Pancreas (tissue), 10 donors: ENCODE data around the gene PARD3B. TPM values are rescaled to one million over a fixed set of nuclear protein-coding genes. Genes with fewer than 3 reads are reported as not detected.
"Not testable (repeated sequence)": the region's sequence is repeated elsewhere in the genome, so short reads cannot be mapped to it uniquely, and the experiment has no call there.

Experiments used
- ATAC-seq, 4 donors: fragments of 200-7000 bp; cut with Tn5 transposase; one replicate each; pipeline versions ENCODE4 v1.8.0 to v1.9.1; 2020; ENCODE audit warnings: mild to moderate bottlenecking in 4 of 4, moderate library complexity in 4 of 4
- DNase-seq, 6 donors: peaks; one replicate each; pipeline ENCODE4 v3.0.0-alpha.2; 2020
- FAIRE-seq: peaks from 2 replicates; lab custom pipeline; 2012; peaks lifted over from hg19 to GRCh38; lab: Jason Lieb, UNC
- H3K27ac ChIP-seq, 4 donors: fragments of 200-600 bp; sonication (generic); 1 replicate in 3 of 4; 2 replicates in 1 of 4; pipeline versions ENCODE4 v1.5.0 to v1.8.0; 2020
- H3K27me3 ChIP-seq, 4 donors: fragments of 200-600 bp; one replicate each; pipeline ENCODE4 v1.8.0; 2021
- H3K36me3 ChIP-seq, 3 donors: fragments of 200-600 bp; sonication (generic) in 1 of 3; one replicate each; pipeline versions ENCODE4 v1.5.0 to v1.8.0; 2020 to 2021
- H3K4me1 ChIP-seq, 3 donors: fragments of 200-600 bp; one replicate each; pipeline ENCODE4 v1.8.0; 2021
- H3K4me3 ChIP-seq, 4 donors: fragments of 200-600 bp; sonication (generic) in 2 of 4; one replicate each; pipeline versions ENCODE4 v1.5.0 to v1.8.0; 2020 to 2021
- H3K9me3 ChIP-seq, 4 donors: fragments of 200-600 bp; one replicate each; pipeline ENCODE4 v1.8.0; 2021
- CTCF ChIP-seq, 4 donors: fragments of 200-600 bp; sonication (generic) in 3 of 4; IDR thresholded peaks; one replicate each; pipeline versions ENCODE4 v1.5.0 to v1.8.0; 2021; ENCODE audit warnings: antibody characterized with exemption in 4 of 4
- WGBS, 2 donors: extraction: QIAGEN DNeasy Blood & Tissue Kit; methylation state at CpG; one replicate each; pipeline ENCODE4 v1.1.7; 2013; 5-methylcytosine and 5-hydroxymethylcytosine counted together
- intact Hi-C, 3 donors: fragments of 100-400 bp; cut with DNase I; formaldehyde crosslinking; loops; one replicate each; pipeline versions ENCODE4 v1.11.1 to v1.14.2; 2022
- polyA plus RNA-seq, 2 donors: library from polyadenylated mRNA; stranded (reverse); fragments of 200-250 nt; gene quantifications; one replicate each; pipeline ENCODE4 v1.2.3, GENCODE V29; 2013
- total RNA-seq, 6 donors: library from RNA; stranded (reverse); fragmentation: NEBNext Ultra II Directional in 4 of 6; extraction: Animal tissue kit (Norgen Biotek cat#: 25700) in 4 of 6; gene quantifications; one replicate each; pipeline versions ENCODE4 v1.2.1 to v1.2.4, GENCODE V29; 2021 to 2023
- donor health status: healthy with polysubstance abuse.
- donor health status: DM: no; HTN: no; CAD: no; lungs with moderate emphysema.
- donor health status: DM: no; HTN: no; CAD: no.
- donor health status: control.
- donor health status: control.
- donor health status: Bipolar disorder and iron deficiency.
- donor health status: DM: yes; HTN: yes; CAD: no.
- donor health status: DM: no; HTN: no; CAD: no.
- donor health status: DM: no; HTN: no; CAD: no.
- donor health status: DM: yes; HTN: yes; CAD: no.

PARD3B gene
- total and polyA plus RNA-seq, 8 donors = 2.8 to 21.5 (median 12.7) TPM

DNA sequence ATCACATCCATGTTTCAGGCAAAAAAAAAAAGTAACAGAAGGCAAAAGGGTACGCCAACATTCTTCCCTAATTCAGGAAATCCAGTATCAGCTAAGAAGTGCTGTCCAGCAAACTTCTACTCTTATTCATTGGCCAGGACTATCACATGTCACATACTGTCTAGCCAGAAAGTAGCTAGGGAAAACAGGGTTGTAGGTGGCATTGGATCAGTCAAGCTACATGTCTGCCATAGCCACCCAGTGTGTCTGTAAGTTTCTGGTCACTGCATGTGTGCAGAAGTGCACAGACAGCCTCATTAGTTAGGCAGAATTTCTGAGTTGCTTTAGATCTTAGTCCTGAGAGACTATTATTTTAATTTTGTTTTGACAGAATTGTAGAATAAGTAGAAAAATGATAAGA lies 671.7 kb downstream of the PARD3B start:
- FAIRE-seq = no peak
- ATAC-seq = no peak
- Histone ChIP-seq H3K4me1 (no peaks in the 10 kb centered on the region), H3K27me3 (no peaks in the 10 kb centered on the region), H3K36me3 (no peaks in the 10 kb centered on the region), H3K27ac (no peak overlapping the region), H3K9me3 (no peaks in the 10 kb centered on the region), H3K4me3 (no peak overlapping the region)
- TF ChIP-seq CTCF (IDR thresholded peaks at IDR 0.05) = no peak
- no peak for DNase-seq
- intact Hi-C loops = no loop called here
- 94% methylated on average over 1 of the region's 1 CpG for WGBS, 2 donors

- ATAC-seq = no peak
- no peak overlapping the region for H3K4me3 ChIP-seq
- no peaks in the 10 kb centered on the region for H3K9me3 ChIP-seq
- no peak for DNase-seq
- H3K27ac ChIP-seq = no peak overlapping the region
- 91 to 92% methylated on average over 3 of the region's 3 CpGs for WGBS, 2 donors
- no peak for FAIRE-seq
- no peaks in the 10 kb centered on the region for H3K27me3 ChIP-seq
- H3K4me1 ChIP-seq = no peaks in the 10 kb centered on the region
- H3K36me3 ChIP-seq = no peaks in the 10 kb centered on the region
- intact Hi-C loops = no loop called here
- no peak for TF ChIP-seq CTCF (IDR thresholded peaks at IDR 0.05)
Measured at GRCh38 chr2:205218056-205218455, 672.8 kb downstream of the PARD3B start.

DNA sequence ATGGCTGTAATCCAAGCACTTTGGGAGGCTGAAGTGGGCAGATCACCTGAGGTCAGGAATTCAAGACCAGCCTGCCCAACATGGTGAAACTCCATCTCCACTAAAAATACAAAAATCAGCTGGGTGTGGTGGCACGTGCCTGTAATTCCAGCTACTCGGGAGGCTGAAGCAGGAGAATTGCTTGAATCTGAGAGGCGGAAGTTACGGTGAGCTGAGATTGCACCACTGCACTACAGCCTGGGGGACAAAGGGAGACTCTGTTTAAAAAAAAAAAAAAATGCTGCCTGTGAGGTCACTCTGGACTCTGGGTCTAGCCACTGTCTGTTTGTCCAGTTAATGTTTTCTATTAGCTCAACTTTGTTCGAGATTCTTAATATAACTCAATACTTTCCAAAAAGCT lies 673.5 kb downstream of the PARD3B start:
- FAIRE-seq, DNase-seq, H3K4me1 ChIP-seq, H3K36me3 ChIP-seq, H3K9me3 ChIP-seq, H3K27me3 ChIP-seq, intact Hi-C loops, H3K4me3 ChIP-seq, ATAC-seq, H3K27ac ChIP-seq: not testable (repeated sequence)
- 91 to 96% methylated on average over 5 of the region's 5 CpGs for WGBS, 2 donors

GRCh38 chr2:205220559-205220958 lies 675.3 kb downstream of the PARD3B start:
- no peaks in the 10 kb centered on the region for H3K9me3 ChIP-seq
- no peak for DNase-seq
- 52 to 80% methylated on average over 3 of the region's 3 CpGs for WGBS, 2 donors
- H3K4me3 ChIP-seq = no peak overlapping the region
- intact Hi-C loops = no loop called here
- no peak for TF ChIP-seq CTCF (IDR thresholded peaks at IDR 0.05)
- no peak for FAIRE-seq
- no peaks in the 10 kb centered on the region for H3K36me3 ChIP-seq
- ATAC-seq = no peak
- no peaks in the 10 kb centered on the region for H3K27me3 ChIP-seq
- no peaks in the 10 kb centered on the region for H3K4me1 ChIP-seq
- no peak overlapping the region for H3K27ac ChIP-seq

- 87 to 90% methylated on average over 3 of the region's 3 CpGs for WGBS, 2 donors
- TF ChIP-seq CTCF (IDR thresholded peaks at IDR 0.05) = no peak
- FAIRE-seq (no peak), DNase-seq (no peak), ATAC-seq (no peak)
- Histone ChIP-seq H3K27ac (no peak overlapping the region), H3K27me3 (no peaks in the 10 kb centered on the region), H3K9me3 (no peaks in the 10 kb centered on the region), H3K4me3 (no peak overlapping the region), H3K4me1 (no peaks in the 10 kb centered on the region), H3K36me3 (no peaks in the 10 kb centered on the region)
- intact Hi-C loops = loop anchor here in 1 of 3 donors (10.0 kb wide), 1 partner anchor 443 kb away; no protein-coding TSS in a partner anchor
Measured at GRCh38 chr2:205232086-205232485, 686.8 kb downstream of the PARD3B start.
